Measurements from ENCODE around the gene ZNF524. TPM values are rescaled to one million over a fixed set of nuclear protein-coding genes. Genes with fewer than 3 reads are reported as not detected.
"Not testable (repeated sequence)": the region's sequence is repeated elsewhere in the genome, so short reads cannot be mapped to it uniquely, and the experiment has no call there.

The ZNF524 gene, protein sequence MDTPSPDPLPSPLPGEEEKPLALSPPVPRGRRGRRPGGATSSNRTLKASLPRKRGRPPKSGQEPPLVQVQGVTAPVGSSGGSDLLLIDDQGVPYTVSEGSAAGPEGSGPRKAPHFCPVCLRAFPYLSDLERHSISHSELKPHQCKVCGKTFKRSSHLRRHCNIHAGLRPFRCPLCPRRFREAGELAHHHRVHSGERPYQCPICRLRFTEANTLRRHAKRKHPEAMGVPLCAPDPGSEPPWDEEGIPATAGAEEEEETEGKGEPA
- total RNA-seq = 10 to 100 TPM; 19.1 to 20.7 TPM
- polyA plus RNA-seq = 10 to 100 TPM; 21.5 to 31.6 (median 23.6) TPM
- total RNA-seq = 3.9 to 14.3 (median 7.1) reads per million in 6 experiments

DNA sequence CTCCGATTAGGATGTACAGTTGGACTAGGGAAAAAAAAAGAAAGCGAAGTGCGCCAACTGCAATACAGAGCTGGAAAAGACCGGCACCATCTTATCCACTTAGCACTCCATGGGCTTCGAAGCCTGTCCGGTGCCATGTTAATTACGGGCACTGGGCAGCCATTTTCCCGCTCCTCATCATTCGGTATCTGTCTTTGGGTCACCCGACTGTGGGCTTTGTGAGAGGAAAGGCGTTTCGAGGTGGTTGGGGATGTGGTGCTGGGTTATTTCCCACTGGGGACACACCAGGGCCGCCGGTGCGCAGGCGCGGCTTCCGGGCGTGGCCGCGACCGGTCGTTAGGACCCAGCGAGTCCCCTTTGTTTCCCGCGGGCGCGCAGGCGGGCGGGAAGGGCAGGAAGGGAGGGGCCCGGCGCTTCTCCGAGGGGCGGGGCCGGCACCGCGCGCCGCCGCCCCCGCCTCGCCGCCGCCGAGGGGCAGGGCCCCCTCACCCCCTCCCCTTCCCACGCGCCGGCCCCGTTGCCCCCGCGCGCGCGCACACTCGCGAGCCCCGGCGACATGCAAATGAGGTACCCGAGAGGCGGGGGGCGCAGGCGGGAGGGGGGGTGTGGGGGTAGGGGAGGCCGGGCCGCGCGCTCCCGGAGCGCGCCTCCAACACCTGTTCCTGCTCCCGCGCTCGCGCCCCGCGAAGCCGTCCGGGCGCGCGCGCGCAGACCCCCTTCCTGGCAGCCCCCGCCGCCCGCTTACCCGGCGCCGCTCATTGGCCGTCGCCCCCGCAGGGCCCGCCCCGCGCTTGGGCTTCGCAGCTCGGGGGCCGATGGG is at the start of gene ZNF524:
Gene ZNF524 (plus strand): TSS at position 447 of the 820 bp plus-strand sequence. CDS start 1,825 bp downstream, outside the sequence.
- ATAC-seq = peak; percentile 73 to 76
- no peaks in the 10 kb centered on the region for H3K9me3 Mint-ChIP-seq
- no peaks in the 10 kb centered on the region for H3K27me3 Mint-ChIP-seq
- POLR2A ChIA-PET = interaction anchor here (0.6 to 6.3 kb wide), 24 partner anchors 12 to 1151 kb away, joined by 3 to 60 read pairs (median 4); partner anchors contain the start of genes HSPBP1, ISOC2, KMT5C and LENG8
- peak within 1 kb of the TSS; percentile 96 to 100 (median 99) for H3K27ac Mint-ChIP-seq
- peak; percentile 79 to 98 (median 86) for DNase-seq
- peak within 1 kb of the TSS; percentile 89 to 100 (median 99) for H3K4me3 Mint-ChIP-seq
- peaks cover 0 to 23% (median 14%) of the 10 kb centered on the region in 3 donors for H3K36me3 Mint-ChIP-seq
- H3K4me1 Mint-ChIP-seq = peaks cover 16 to 41% (median 31%) of the 10 kb centered on the region in 4 donors

DNA sequence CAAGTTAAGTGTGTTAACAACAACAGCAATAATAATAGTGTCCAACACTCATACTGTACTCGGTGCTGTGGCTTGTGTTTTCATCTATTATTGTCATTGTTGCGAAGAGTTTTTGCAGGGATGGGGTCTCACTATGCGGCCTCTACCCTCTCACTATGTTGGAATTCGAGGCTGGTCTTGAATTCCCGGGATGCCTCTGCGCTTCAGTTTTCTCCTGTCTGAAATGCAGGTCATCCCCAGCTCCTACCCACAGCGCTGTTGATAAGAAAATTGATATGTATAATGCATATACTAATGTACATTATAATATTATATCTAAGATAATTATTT is 49.8 kb upstream of the ZNF524 start:
- Mint-ChIP-seq H3K4me1 (peaks cover 0 to 4% (median 4%) of the 10 kb centered on the region in 4 donors), H3K27ac (no peak overlapping the region), H3K27me3 (peaks cover 0 to 48% (median 24%) of the 10 kb centered on the region in 5 donors), H3K4me3 (no peak overlapping the region), H3K36me3 (no peaks in the 10 kb centered on the region), H3K9me3 (peaks cover 0 to 2% (median 0%) of the 10 kb centered on the region in 9 donors)
- POLR2A ChIA-PET = no interaction called here
- no peak for ATAC-seq
- DNase-seq = no peak

DNA sequence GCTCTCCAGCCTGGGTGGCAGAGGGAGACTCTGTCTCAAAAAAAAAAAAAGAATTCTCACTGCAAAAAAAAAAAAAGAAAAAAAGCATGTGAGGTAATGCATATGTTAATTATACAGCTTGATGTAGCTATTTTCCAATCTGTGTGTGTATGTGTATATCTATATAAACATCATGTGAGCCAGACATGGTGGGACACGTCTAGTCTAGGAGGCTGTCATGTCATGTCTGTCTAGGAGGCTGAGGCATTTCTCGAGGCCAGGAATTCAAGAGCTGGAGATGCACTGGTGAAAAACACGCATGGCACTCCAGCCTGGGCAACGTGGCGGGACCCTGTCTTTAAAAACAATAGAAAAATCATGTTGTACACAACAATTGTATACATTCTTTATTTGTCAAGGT is 47.9 kb upstream of the ZNF524 start:
- Mint-ChIP-seq H3K27me3 (peaks cover 0 to 32% (median 11%) of the 10 kb centered on the region in 5 donors), H3K36me3 (no peaks in the 10 kb centered on the region), H3K4me3 (no peak overlapping the region), H3K27ac (no peak overlapping the region), H3K4me1 (peaks cover 0 to 2% (median 2%) of the 10 kb centered on the region in 4 donors), H3K9me3 (no peaks in the 10 kb centered on the region)
- no peak for DNase-seq
- POLR2A ChIA-PET = interaction anchor here (0.6 to 0.7 kb wide), 2 partner anchors 22 to 131 kb away, joined by 4 to 6 read pairs; no protein-coding TSS in a partner anchor
- no peak for ATAC-seq

DNA sequence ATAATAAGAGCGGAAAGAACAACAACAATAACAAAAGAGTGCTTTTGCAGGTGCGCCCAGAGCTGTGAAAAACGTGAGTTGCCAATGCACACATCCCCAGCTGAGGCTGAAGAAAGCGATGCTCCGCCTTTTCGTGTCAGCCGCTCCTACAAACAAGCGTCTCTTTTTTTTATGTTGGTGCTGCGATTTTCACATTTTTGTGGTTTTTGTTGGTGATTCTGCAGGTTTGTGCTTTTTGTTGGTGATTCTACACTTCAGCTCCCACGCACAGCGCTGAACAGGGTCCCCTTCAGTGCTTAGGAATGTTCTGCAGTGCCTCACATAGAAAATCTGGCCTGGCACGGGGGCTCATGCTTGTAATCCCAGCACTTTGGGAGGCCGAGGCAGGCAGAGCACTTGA is 47.5 kb upstream of the ZNF524 start:
- Mint-ChIP-seq H3K4me3 (no peak overlapping the region), H3K9me3 (no peaks in the 10 kb centered on the region), H3K27me3 (peaks cover 0 to 28% (median 9%) of the 10 kb centered on the region in 5 donors), H3K27ac (peak overlapping the region in 1 of 10 donors; percentile 73), H3K4me1 (no peaks in the 10 kb centered on the region), H3K36me3 (no peaks in the 10 kb centered on the region)
- no peak for DNase-seq
- no peak for ATAC-seq
- POLR2A ChIA-PET = interaction anchor here (0.6 to 0.7 kb wide), 2 partner anchors 23 to 131 kb away, joined by 4 to 6 read pairs; no protein-coding TSS in a partner anchor

DNA sequence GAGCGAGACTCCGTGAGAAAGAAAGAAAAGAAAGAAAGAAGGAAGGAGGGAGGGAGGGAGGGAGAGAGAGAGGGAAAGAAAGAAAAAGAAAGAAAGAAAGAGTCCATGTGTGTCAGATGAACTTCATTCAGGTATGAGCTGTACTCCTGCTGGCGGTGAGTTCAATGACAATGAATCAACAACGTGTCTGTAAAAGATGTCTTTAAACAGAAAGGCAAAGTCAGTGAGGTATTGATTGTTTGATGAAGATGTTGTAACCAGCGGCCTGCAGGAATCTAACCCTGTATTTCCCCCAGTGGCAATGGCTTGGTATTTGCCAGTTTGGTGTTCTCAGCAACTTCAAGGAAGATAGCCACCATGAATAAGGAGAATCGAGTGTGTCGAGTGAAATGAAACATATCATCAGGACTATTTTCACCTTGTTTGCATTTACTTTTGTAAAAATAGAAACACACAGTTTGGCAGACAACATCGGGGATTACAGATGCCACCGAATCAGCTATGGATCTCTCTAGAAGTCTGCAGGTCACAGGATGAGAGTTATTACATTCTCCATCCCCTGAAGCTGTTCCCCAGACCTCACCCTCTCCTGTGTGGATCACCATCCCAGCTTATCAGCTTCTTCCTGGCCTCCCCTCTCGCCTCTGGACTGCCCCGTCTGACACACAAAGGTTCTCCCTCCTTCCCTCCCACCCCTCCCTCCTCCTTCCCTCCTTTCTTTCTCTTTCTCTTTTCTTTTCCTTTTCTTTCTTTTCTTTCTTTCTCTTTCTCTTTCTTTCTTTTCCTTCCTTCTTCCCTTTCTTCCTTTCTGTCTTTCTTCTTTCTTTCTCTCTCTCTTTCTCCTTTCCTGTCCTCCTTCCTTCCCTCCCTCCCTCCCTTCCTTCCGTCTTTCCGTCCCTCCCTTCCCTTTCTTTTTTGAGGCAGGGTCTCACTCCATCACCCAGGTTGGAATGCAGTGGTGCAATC is 46.6 kb upstream of the ZNF524 start:
- Mint-ChIP-seq H3K27ac (peak overlapping the region in 1 of 10 donors; percentile 73), H3K9me3 (no peaks in the 10 kb centered on the region), H3K4me1 (no peaks in the 10 kb centered on the region), H3K27me3 (peaks cover 0 to 22% (median 4%) of the 10 kb centered on the region in 5 donors), H3K36me3 (no peaks in the 10 kb centered on the region), H3K4me3 (no peak overlapping the region)
- DNase-seq (no peak), ATAC-seq (no peak)
- POLR2A ChIA-PET = no interaction called here

DNA sequence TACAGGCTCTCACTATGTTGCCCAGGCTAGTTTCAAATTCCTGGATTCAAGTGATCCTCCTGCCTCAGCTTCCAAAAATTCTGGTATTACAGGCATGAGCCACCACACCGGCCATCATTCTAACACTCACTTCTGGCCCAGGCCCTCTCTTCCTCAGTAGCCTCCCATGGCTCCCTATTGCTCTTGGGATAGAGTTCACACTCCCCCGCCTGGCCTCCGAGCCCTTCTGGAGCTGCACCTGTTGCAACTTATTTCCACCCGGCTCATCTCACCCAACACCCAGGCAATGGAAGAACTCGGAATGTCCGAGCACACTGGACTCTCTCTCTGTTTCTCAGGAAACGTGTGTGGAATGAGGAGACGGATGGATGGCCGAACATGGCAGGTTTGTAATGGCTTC is 45.8 kb upstream of the ZNF524 start:
- H3K36me3 Mint-ChIP-seq = no peaks in the 10 kb centered on the region
- no peak overlapping the region for H3K4me3 Mint-ChIP-seq
- no peak overlapping the region for H3K27ac Mint-ChIP-seq
- no peaks in the 10 kb centered on the region for H3K4me1 Mint-ChIP-seq
- POLR2A ChIA-PET = no interaction called here
- peaks cover under 1 to 22% (median 4%) of the 10 kb centered on the region in 5 donors for H3K27me3 Mint-ChIP-seq
- no peaks in the 10 kb centered on the region for H3K9me3 Mint-ChIP-seq
- DNase-seq (no peak), ATAC-seq (no peak)

DNA sequence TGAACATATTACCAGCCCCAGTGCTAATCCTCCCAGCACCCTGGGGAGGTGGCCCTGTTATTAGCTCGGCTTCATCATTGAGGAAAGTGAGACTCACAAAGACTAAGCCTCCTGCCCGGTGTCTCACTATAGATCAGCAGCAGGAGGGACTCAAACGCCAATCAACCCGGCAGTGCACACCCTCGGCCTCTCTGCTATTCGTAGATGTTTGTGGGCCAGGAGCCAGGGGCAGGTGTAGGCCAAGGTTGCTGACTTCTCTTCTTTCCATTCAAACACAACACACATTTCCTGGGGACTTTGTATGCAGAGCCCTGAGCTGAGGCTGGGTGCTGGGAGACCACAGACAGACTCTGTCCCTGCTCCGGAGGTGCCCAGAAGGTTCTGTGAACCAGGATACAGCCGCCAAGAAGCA is 45.3 kb upstream of the ZNF524 start:
- H3K27me3 Mint-ChIP-seq = peaks cover 0 to 21% (median 4%) of the 10 kb centered on the region in 5 donors
- H3K36me3 Mint-ChIP-seq = no peaks in the 10 kb centered on the region
- no peaks in the 10 kb centered on the region for H3K4me1 Mint-ChIP-seq
- no peak overlapping the region for H3K4me3 Mint-ChIP-seq
- ATAC-seq (no peak), DNase-seq (no peak)
- no peaks in the 10 kb centered on the region for H3K9me3 Mint-ChIP-seq
- H3K27ac Mint-ChIP-seq = peak overlapping the region in 1 of 10 donors; percentile 33
- POLR2A ChIA-PET = no interaction called here

DNA sequence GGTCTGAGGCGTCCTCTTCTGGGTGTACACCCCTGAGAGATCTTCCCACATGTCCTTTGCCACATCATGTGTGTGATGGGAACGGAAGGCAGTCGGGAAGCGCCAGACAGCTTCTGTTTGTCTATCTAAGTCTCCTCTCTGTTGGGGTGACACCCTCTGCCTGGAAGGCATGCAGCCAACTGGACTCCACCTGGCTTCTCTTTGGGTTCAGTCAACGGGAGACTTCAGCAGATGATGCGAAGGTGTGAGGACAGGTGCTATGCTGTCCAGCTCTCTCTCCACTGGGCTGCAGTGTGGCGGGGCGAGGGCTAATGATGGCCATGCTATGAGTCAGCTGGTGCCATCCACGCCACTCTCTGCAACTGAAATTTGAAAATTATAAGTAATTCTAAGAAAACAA is 40.4 kb upstream of the ZNF524 start:
- POLR2A ChIA-PET = no interaction called here
- Mint-ChIP-seq H3K4me3 (no peak overlapping the region), H3K9me3 (no peaks in the 10 kb centered on the region), H3K36me3 (no peaks in the 10 kb centered on the region), H3K4me1 (no peaks in the 10 kb centered on the region), H3K27ac (no peak overlapping the region), H3K27me3 (peaks cover 3 to 13% (median 4%) of the 10 kb centered on the region in 5 donors)
- DNase-seq (no peak), ATAC-seq (no peak)

DNA sequence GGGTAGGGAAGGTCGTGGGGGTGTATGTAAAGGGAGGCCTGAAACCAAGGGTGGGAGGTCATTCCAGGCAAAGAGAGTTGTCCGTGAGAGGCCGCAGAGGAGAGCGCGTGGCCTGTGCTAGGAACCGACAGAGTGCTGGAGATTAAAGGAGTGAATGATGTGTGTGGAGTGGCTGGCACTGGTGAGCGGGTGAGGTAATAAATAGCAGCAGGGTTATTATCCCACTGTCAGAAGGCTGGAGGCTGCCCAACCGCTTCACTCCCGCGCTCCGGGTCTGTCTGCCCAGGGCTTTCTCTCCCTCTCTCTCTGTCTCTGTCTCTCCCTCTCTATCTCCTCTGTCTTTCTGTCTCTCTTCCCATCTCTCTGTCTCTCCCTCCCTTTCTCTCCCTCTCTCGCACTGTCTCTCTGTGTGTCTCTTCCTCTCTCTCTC is 36.8 kb upstream of the ZNF524 start:
- H3K4me3 Mint-ChIP-seq = no peak overlapping the region
- no peaks in the 10 kb centered on the region for H3K36me3 Mint-ChIP-seq
- no peaks in the 10 kb centered on the region for H3K9me3 Mint-ChIP-seq
- ATAC-seq (no peak), DNase-seq (no peak)
- H3K27me3 Mint-ChIP-seq = peaks cover 9 to 16% (median 10%) of the 10 kb centered on the region in 5 donors
- no peaks in the 10 kb centered on the region for H3K4me1 Mint-ChIP-seq
- POLR2A ChIA-PET = no interaction called here
- H3K27ac Mint-ChIP-seq = no peak overlapping the region

DNA sequence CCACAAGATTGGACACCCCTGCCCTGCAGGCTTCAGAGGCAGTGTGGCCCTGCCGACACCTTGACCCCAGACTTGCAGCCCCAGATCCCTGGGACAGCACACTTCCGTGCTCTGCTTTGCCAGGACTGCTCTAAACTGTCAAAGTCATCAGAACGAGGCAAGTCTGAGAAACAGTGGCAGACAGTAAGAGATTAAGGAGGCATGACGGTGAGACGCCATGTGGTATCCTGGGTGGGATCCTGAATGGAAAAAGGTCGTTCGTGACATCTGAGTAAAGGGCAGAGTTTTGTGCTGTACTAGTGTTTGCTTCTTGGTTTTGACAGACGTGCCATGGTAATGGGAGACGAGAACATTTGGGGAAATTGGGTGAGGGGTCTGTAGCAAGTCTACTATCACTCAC is 33.3 kb upstream of the ZNF524 start:
- Mint-ChIP-seq H3K9me3 (no peaks in the 10 kb centered on the region), H3K27ac (no peak overlapping the region), H3K27me3 (peaks cover 5 to 13% (median 10%) of the 10 kb centered on the region in 5 donors), H3K36me3 (no peaks in the 10 kb centered on the region), H3K4me1 (no peaks in the 10 kb centered on the region), H3K4me3 (no peak overlapping the region)
- POLR2A ChIA-PET = interaction anchor here (1.4 kb wide), 1 partner anchor 13 kb away, joined by 3 read pairs; the partner anchor contains the start of gene ZNF579
- ATAC-seq (no peak), DNase-seq (no peak)

DNA sequence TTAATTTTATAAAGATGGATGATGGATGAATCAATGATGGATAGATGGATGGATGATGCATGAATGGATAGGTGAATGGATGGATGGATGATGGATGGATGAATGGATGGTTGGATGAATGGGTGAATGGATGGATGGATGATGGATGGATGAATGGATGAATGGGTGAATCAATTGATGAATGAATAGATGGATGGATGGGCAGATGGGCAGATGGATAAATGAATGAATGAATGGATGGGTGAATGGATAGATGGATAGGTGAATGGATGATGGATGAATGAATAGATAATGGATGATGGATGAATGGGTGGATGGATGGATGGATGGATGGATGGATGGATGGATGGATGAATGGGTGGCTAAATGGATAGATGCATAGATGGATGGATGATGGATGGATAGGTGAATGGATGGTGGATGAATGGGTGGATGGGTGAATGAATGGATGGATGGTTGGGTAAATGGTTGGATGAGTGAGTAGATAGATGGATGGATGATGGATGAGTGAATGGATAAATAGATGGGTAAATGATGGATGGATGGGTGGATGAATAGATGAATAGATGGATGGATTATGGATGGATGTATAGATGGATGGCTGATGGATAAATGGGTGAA is 32.3 kb upstream of the ZNF524 start:
- H3K4me3 Mint-ChIP-seq = no peak overlapping the region
- no peak overlapping the region for H3K27ac Mint-ChIP-seq
- H3K9me3 Mint-ChIP-seq = no peaks in the 10 kb centered on the region
- POLR2A ChIA-PET = no interaction called here
- no peak for DNase-seq
- no peaks in the 10 kb centered on the region for H3K4me1 Mint-ChIP-seq
- no peaks in the 10 kb centered on the region for H3K36me3 Mint-ChIP-seq
- peaks cover 5 to 13% (median 10%) of the 10 kb centered on the region in 5 donors for H3K27me3 Mint-ChIP-seq
- no peak for ATAC-seq

DNA sequence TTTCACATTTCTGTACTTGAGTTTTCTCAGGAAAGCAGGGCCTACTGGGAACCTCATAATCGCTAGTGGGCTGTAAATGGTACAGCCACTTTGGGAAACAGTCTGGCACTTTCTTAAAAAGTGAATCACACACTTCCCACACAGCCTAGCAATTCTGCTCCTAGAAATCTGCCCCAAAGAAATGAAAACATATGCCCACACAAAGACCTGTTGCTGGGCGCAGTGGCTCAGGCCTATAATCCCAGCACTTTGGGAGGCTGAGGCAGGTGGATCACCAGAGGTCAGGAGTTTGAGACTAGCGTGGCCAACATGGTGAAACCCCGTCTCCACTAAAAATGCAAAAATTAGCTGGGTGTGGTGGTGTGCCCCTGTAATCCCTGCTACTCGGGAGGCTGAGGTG is 30.6 kb upstream of the ZNF524 start:
- not testable (repeated sequence) for H3K4me1 Mint-ChIP-seq, H3K36me3 Mint-ChIP-seq, H3K27ac Mint-ChIP-seq, ATAC-seq, DNase-seq, H3K9me3 Mint-ChIP-seq, H3K4me3 Mint-ChIP-seq
- POLR2A ChIA-PET = interaction anchor here (0.7 kb wide), 1 partner anchor 7 kb away, joined by 5 read pairs; no protein-coding TSS in a partner anchor
- peaks cover 5 to 13% (median 6%) of the 10 kb centered on the region in 5 donors for H3K27me3 Mint-ChIP-seq
